Right atrium auricular region (tissue), 2 donors: ENCODE results near the gene NUCB2. TPM values are rescaled to one million over a fixed set of nuclear protein-coding genes. Genes with fewer than 3 reads are reported as not detected.

ENCODE experiments used
- DNase-seq: peaks from one replicate; pipeline ENCODE4 v3.0.0-alpha.2; 2019; ENCODE audit warnings: low spot score
- H3K27ac ChIP-seq, 2 donors: fragments of 200-600 bp; sonication (generic); 1 replicate in 1 of 2; 2 replicates in 1 of 2; pipeline ENCODE4 v1.5.1; 2016 to 2019
- H3K27me3 ChIP-seq, 2 donors: fragments of 200-600 bp; sonication (generic); one replicate each; pipeline versions ENCODE4 v1.5.1 to v1.6.0; 2017 to 2019
- H3K36me3 ChIP-seq: fragments of 200-600 bp; sonication (generic); one replicate; pipeline ENCODE4 v1.5.1; 2016
- H3K4me1 ChIP-seq, 2 donors: fragments of 200-600 bp; sonication (generic); one replicate each; pipeline versions ENCODE4 v1.5.1 to v1.6.0; 2017 to 2019
- H3K4me3 ChIP-seq, 2 donors: fragments of 200-600 bp; sonication (generic); 1 replicate in 1 of 2; 2 replicates in 1 of 2; pipeline ENCODE4 v1.5.1; 2017 to 2019; ENCODE audit warnings: mild to moderate bottlenecking in 1 of 2, moderate library complexity in 1 of 2
- H3K9me3 ChIP-seq, 2 donors: fragments of 200-600 bp; sonication (generic); one replicate each; pipeline ENCODE4 v1.5.1; 2019
- CTCF ChIP-seq, 2 donors: fragments of 200-600 bp; sonication (generic); IDR thresholded peaks; one replicate each; pipeline ENCODE4 v1.5.1; 2019; ENCODE audit warnings: antibody characterized with exemption in 2 of 2
- total RNA-seq, 2 donors: library from RNA; depleted of rRNA; stranded (reverse); fragments of >200 nt; gene quantifications; one replicate each; pipeline ENCODE4 v1.1.0, GENCODE V29; 2016

Gene NUCB2
- total RNA-seq, 2 donors from 2014 or later: 61.6 to 85.7 TPM

GRCh38 chr11:17350455-17351171 is 74.1 kb downstream of the NUCB2 start:
- H3K27ac ChIP-seq: no peak overlapping the region
- H3K4me1 ChIP-seq: peaks cover 0 to 25% of the 10 kb centered on the region in 2 donors
- TF ChIP-seq CTCF (IDR thresholded peaks at IDR 0.05): no peak
- no peak overlapping the region for H3K4me3 ChIP-seq
- no peaks in the 10 kb centered on the region for H3K27me3 ChIP-seq
- H3K9me3 ChIP-seq: no peaks in the 10 kb centered on the region
- DNase-seq: no peak
- no peaks in the 10 kb centered on the region for H3K36me3 ChIP-seq

GRCh38 chr11:17351172-17351509 is 74.6 kb downstream of the NUCB2 start:
- Histone ChIP-seq H3K9me3 (no peaks in the 10 kb centered on the region), H3K27me3 (no peaks in the 10 kb centered on the region), H3K27ac (peak overlapping the region; percentile 49 to 87), H3K36me3 (no peaks in the 10 kb centered on the region), H3K4me1 (peaks cover 0 to 25% of the 10 kb centered on the region in 2 donors), H3K4me3 (peak overlapping the region; percentile 62 to 73)
- DNase-seq: no peak
- peak in 1 of 2 donors; percentile 10 for TF ChIP-seq CTCF (IDR thresholded peaks at IDR 0.05)

- Histone ChIP-seq H3K4me1 (peaks cover 0 to 25% of the 10 kb centered on the region in 2 donors), H3K4me3 (peak within 1 kb of the TSS; percentile 62 to 73), H3K27ac (peak within 1 kb of the TSS; percentile 85 to 87), H3K36me3 (no peaks in the 10 kb centered on the region), H3K9me3 (no peaks in the 10 kb centered on the region), H3K27me3 (no peaks in the 10 kb centered on the region)
- peak; percentile 79 for DNase-seq
- TF ChIP-seq CTCF (IDR thresholded peaks at IDR 0.05): no peak
These were observed 75.1 kb downstream of the NUCB2 start, which contains the start of gene NCR3LG1 for GRCh38 chr11:17351510-17352176. Gene NCR3LG1 (plus strand): TSS chr11:17351800. CDS start chr11:17351970, 170 bp downstream.

GRCh38 chr11:17352950-17353820 is 76.6 kb downstream of the NUCB2 start:
- peak overlapping the region; percentile 62 to 73 for H3K4me3 ChIP-seq
- no peaks in the 10 kb centered on the region for H3K36me3 ChIP-seq
- H3K27ac ChIP-seq: peak overlapping the region; percentile 85 to 87
- peak; percentile 77 for DNase-seq
- TF ChIP-seq CTCF (IDR thresholded peaks at IDR 0.05): peak in 1 of 2 donors; percentile 30
- peaks cover 0 to 25% of the 10 kb centered on the region in 2 donors for H3K4me1 ChIP-seq
- H3K27me3 ChIP-seq: no peaks in the 10 kb centered on the region
- H3K9me3 ChIP-seq: no peaks in the 10 kb centered on the region

GRCh38 chr11:17353821-17354600 is 77.5 kb downstream of the NUCB2 start:
- no peak for DNase-seq

More at GRCh38 chr11:17353821-17354600, 77.5 kb downstream of the NUCB2 start:
- peak overlapping the region; percentile 85 to 87 for H3K27ac ChIP-seq
- peaks cover under 1% of the 10 kb centered on the region for H3K36me3 ChIP-seq
- no peaks in the 10 kb centered on the region for H3K27me3 ChIP-seq
- H3K4me3 ChIP-seq: peak overlapping the region; percentile 62 to 73
- no peaks in the 10 kb centered on the region for H3K9me3 ChIP-seq
- peaks cover 0 to 25% of the 10 kb centered on the region in 2 donors for H3K4me1 ChIP-seq
- TF ChIP-seq CTCF (IDR thresholded peaks at IDR 0.05): no peak
